HG03469 (cell line): ENCODE data around the gene DNAJC8.

Experiments used
- ATAC-seq: cut with Tn5 transposase; IDR thresholded peaks from one replicate; pipeline ENCODE4 v1.9.1; 2021; ENCODE audit warnings: mild to moderate bottlenecking, moderate library complexity, moderate number of reproducible peaks; ENCODE audit not compliant: unreplicated experiment

The DNAJC8 gene

GRCh38 chr1:28205243-28205642 lies 27.6 kb downstream of the DNAJC8 start:
- no peak for ATAC-seq

GRCh38 chr1:28200234-28200873 lies 32.5 kb downstream of the DNAJC8 start:
- ATAC-seq: no peak

GRCh38 chr1:28199328-28200233 lies 33.2 kb downstream of the DNAJC8 start:
- ATAC-seq: peak; percentile 82

- ATAC-seq: no peak
Observed at GRCh38 chr1:28197682-28198415, 35.0 kb downstream of the DNAJC8 start.

- no peak for ATAC-seq
Observed at GRCh38 chr1:28196330-28196729, 36.5 kb downstream of the DNAJC8 start.

GRCh38 chr1:28195780-28196179 lies 37.0 kb downstream of the DNAJC8 start:
- ATAC-seq: no peak

GRCh38 chr1:28194326-28195035 lies 38.3 kb downstream of the DNAJC8 start:
- ATAC-seq: no peak

- no peak for ATAC-seq
Observed at GRCh38 chr1:28193701-28194161, 39.1 kb downstream of the DNAJC8 start.

GRCh38 chr1:28190996-28191645 lies 41.7 kb downstream of the DNAJC8 start:
- no peak for ATAC-seq

- ATAC-seq: no peak
Observed at GRCh38 chr1:28190337-28190979, 42.4 kb downstream of the DNAJC8 start.

GRCh38 chr1:28185071-28185470 lies 47.8 kb downstream of the DNAJC8 start:
- ATAC-seq: no peak

GRCh38 chr1:28180306-28181305 lies 52.2 kb downstream of the DNAJC8 start:
- no peak for ATAC-seq

- ATAC-seq: no peak
Observed at GRCh38 chr1:28178690-28179485, 53.9 kb downstream of the DNAJC8 start.

- no peak for ATAC-seq
Observed at GRCh38 chr1:28176492-28177470, 56.0 kb downstream of the DNAJC8 start, which contains the start of gene PTAFR. Gene PTAFR, minus strand, starts transcription at chr1:28176690. Its CDS starts 25,669 bp downstream, at chr1:28151021.

- no peak for ATAC-seq
Observed at GRCh38 chr1:28175955-28176485, 56.8 kb downstream of the DNAJC8 start.

GRCh38 chr1:28173980-28174297 lies 58.9 kb downstream of the DNAJC8 start:
- no peak for ATAC-seq
